Sigmoid colon (tissue), 4 donors: ENCODE data around the gene ISOC1.

Experiments used
- CTCF ChIP-seq, 4 experiments: fragments of 450-650 bp in 3 of 4; fragments of 200-600 bp in 1 of 4; IDR thresholded peaks; one replicate each; pipeline ENCODE4 v1.5.1; 2016 to 2019; ENCODE audit warnings: antibody characterized with exemption in 4 of 4, mild to moderate bottlenecking in 3 of 4, moderate library complexity in 2 of 4
- EP300 ChIP-seq, 4 donors: sonication (generic); formaldehyde crosslinking; IDR thresholded peaks; one replicate each; pipeline ENCODE4 v1.6.1; 2017; ENCODE audit warnings: antibody characterized with exemption in 4 of 4
- POLR2A ChIP-seq, 2 donors: fragments of 450-650 bp; IDR thresholded peaks; one replicate each; pipeline ENCODE4 v1.6.1; 2016; ENCODE audit warnings: antibody characterized with exemption in 2 of 2, mild to moderate bottlenecking in 2 of 2, moderate library complexity in 2 of 2

GRCh38 chr5:129135633-129136032, 41.1 kb downstream of the ISOC1 start:
- TF ChIP-seq CTCF (IDR thresholded peaks at IDR 0.05) (no peak), POLR2A (IDR thresholded peaks at IDR 0.05) (no peak), EP300 (IDR thresholded peaks at IDR 0.05) (no peak)
